Measurements from ENCODE around the gene SARS2.
"Not testable (repeated sequence)": the region's sequence is repeated elsewhere in the genome, so short reads cannot be mapped to it uniquely, and the experiment has no call there.

Gene SARS2

GRCh38 chr19:38929929-38930775 is at the start of gene SARS2:
SARS2 (minus strand) TSS chr19:38930763; CDS start chr19:38930736, 27 bp downstream.
- DNase-seq (ENCODE audit: low read depth in 2 of 2) = peak; percentile 80 to 84

- no peak for DNase-seq (ENCODE audit: low read depth in 2 of 2)
These were observed 49.2 kb upstream of the SARS2 start for GRCh38 chr19:38979812-38980211.

- DNase-seq (ENCODE audit: low read depth in 2 of 2) = no peak
These were observed 47.7 kb upstream of the SARS2 start for GRCh38 chr19:38978326-38978689.

GRCh38 chr19:38977445-38978325 is 47.1 kb upstream of the SARS2 start:
- peak; percentile 41 to 67 for DNase-seq (ENCODE audit: low read depth in 2 of 2)

GRCh38 chr19:38975861-38976271 is 45.3 kb upstream of the SARS2 start:
- no peak for DNase-seq (ENCODE audit: low read depth in 2 of 2)

GRCh38 chr19:38975214-38975860 is 44.8 kb upstream of the SARS2 start, which contains the start of gene FBXO17:
FBXO17 (minus strand) TSS chr19:38975742; CDS start chr19:38950319, 25,423 bp downstream.
- no peak for DNase-seq (ENCODE audit: low read depth in 2 of 2)

- DNase-seq (ENCODE audit: low read depth in 2 of 2) = no peak
These were observed 44.2 kb upstream of the SARS2 start for GRCh38 chr19:38974624-38975213.

- DNase-seq (ENCODE audit: low read depth in 2 of 2) = no peak
These were observed 41.1 kb upstream of the SARS2 start for GRCh38 chr19:38971672-38972071.

GRCh38 chr19:38970664-38971532 is 40.3 kb upstream of the SARS2 start:
- no peak for DNase-seq (ENCODE audit: low read depth in 2 of 2)

- DNase-seq (ENCODE audit: low read depth in 2 of 2) = not testable (repeated sequence)
These were observed 35.6 kb upstream of the SARS2 start for GRCh38 chr19:38966149-38966548.

- DNase-seq (ENCODE audit: low read depth in 2 of 2) = no peak
These were observed 34.2 kb upstream of the SARS2 start for GRCh38 chr19:38964738-38965137.

GRCh38 chr19:38959618-38960017 is 29.1 kb upstream of the SARS2 start:
- no peak for DNase-seq (ENCODE audit: low read depth in 2 of 2)

- DNase-seq (ENCODE audit: low read depth in 2 of 2) = no peak
These were observed 27.7 kb upstream of the SARS2 start for GRCh38 chr19:38958301-38958700.

GRCh38 chr19:38956264-38956663 is 25.7 kb upstream of the SARS2 start:
- no peak for DNase-seq (ENCODE audit: low read depth in 2 of 2)

GRCh38 chr19:38953677-38954076 is 23.1 kb upstream of the SARS2 start:
- DNase-seq (ENCODE audit: low read depth in 2 of 2) = no peak

GRCh38 chr19:38952395-38953165 is 22.0 kb upstream of the SARS2 start:
- no peak for DNase-seq (ENCODE audit: low read depth in 2 of 2)

GRCh38 chr19:38951187-38951586 is 20.6 kb upstream of the SARS2 start:
- DNase-seq (ENCODE audit: low read depth in 2 of 2) = no peak

GRCh38 chr19:38949580-38950367 is 19.2 kb upstream of the SARS2 start:
- peak; percentile 83 to 90 for DNase-seq (ENCODE audit: low read depth in 2 of 2)
